ENCODE measurements around the gene SMIM5. TPM values are rescaled to one million over a fixed set of nuclear protein-coding genes. Genes with fewer than 3 reads are reported as not detected.
A peak's percentile ranks its signal among the peaks of the same experiment; 100 is the strongest.

SMIM5 gene
- total RNA-seq, 1 experiment from 2014 or later: not detected

DNA sequence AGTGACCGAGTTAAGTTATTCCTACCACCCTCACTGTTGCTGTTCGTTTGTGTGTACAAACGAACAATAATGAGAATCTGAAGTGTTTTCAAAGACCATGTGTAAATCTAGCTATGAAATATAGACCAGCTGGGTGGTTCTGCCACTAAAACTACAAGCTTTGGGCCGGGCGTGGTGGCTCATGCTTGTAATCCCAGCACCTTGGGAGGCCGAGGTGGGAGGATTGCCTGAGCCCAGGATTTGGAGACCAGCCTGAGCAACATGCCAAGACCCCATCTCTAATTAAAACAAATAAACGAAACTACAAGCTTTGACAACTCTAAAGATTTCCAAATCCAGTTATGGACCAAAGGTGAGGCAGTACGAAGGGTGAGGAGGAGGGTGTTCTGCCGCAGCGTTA lies 32.7 kb downstream of the SMIM5 start:
- Histone ChIP-seq H4K20me1 (ENCODE audit: insufficient read depth, low read depth, low read length) (0 out of 2 replicates have a peak, but pooled peaks cover 4% of the 10 kb centered on the region), H2AFZ (ENCODE audit: low read length) (no peak overlapping the region), H3K4me1 (ENCODE audit: low read length) (peaks cover 42% of the 10 kb centered on the region), H3K36me3 (ENCODE audit: insufficient read depth, low read length) (peaks cover 30% of the 10 kb centered on the region), H3K79me2 (ENCODE audit: low read length) (peaks cover 56% of the 10 kb centered on the region), H3K9me3 (ENCODE audit: low read length) (no peaks in the 10 kb centered on the region), H3K9me2 (replicated peaks; ENCODE audit: insufficient read depth, low read length) (no peaks in the 10 kb centered on the region), H3K27me3 (ENCODE audit: low read length) (no peaks in the 10 kb centered on the region), H3K4me2 (ENCODE audit: low read depth, low read length, poor library complexity, severe bottlenecking) (peak overlapping the region; percentile 79), H3K4me3 (ENCODE audit: low read length) (peak overlapping the region; percentile 90), H3K9ac (ENCODE audit: low read length) (peak overlapping the region; percentile 80), H3K27ac (ENCODE audit: low read length) (peak overlapping the region; percentile 90)
- no peak for DNase-seq

DNA sequence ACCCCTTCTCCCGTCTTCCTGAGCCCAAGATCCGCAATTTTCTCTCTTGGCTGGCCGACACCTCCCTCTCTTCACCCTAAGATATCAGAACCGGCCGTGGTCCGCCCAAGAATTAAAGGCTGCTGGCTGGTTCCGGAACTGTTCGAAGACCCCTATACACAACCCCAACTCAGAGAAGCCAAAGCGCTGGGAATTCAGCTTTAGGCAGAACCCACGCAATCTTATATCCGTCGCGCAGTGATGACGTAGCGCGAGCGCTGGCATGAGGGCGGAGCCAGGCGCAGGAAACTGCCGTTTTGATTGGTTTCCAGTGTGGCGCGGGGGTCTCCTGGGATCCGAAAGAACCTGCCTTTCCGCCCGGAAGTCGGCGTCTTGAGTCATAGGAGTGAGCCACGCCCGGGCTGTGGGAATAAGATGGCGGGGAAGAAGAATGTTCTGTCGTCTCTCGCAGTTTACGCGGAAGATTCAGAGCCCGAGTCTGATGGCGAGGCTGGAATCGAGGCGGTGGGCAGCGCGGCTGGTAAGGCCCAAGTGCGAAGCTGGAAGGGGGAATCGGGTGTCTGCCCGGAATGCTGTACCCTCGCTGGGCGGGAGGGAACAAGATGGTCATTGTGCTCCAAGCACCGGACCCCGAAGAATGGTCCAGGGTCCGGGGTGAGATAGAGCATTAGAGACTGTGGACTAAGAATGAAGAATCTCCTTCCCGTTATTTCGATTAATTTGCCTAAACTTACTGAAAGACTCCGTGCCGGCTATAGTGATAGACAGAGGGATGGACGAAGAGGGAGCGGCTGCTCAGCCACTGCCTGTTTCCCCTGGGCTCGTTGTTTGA lies 33.9 kb downstream of the SMIM5 start, which contains the start of the genes RECQL5 and SAP30BP:
RECQL5 (minus strand) TSS at position 196 of the 832 bp plus-strand sequence. CDS start 597 bp downstream, outside the sequence.
SAP30BP (plus strand) TSS at position 380 of the 832 bp plus-strand sequence; CDS start at position 415, 35 bp downstream.
- Histone ChIP-seq H2AFZ (ENCODE audit: low read length) (no peak within 1 kb of the TSS), H3K27ac (ENCODE audit: low read length) (peak within 1 kb of the TSS; percentile 90), H3K27me3 (ENCODE audit: low read length) (no peaks in the 10 kb centered on the region), H3K9ac (ENCODE audit: low read length) (peak within 1 kb of the TSS; percentile 82), H3K36me3 (ENCODE audit: insufficient read depth, low read length) (peaks cover 41% of the 10 kb centered on the region), H3K9me3 (ENCODE audit: low read length) (no peaks in the 10 kb centered on the region), H3K79me2 (ENCODE audit: low read length) (peaks cover 68% of the 10 kb centered on the region), H4K20me1 (ENCODE audit: insufficient read depth, low read depth, low read length) (0 out of 2 replicates have a peak, but pooled peaks cover 4% of the 10 kb centered on the region), H3K4me2 (ENCODE audit: low read depth, low read length, poor library complexity, severe bottlenecking) (peak within 1 kb of the TSS; percentile 96), H3K9me2 (replicated peaks; ENCODE audit: insufficient read depth, low read length) (no peaks in the 10 kb centered on the region), H3K4me3 (ENCODE audit: low read length) (peak within 1 kb of the TSS; percentile 90), H3K4me1 (ENCODE audit: low read length) (peaks cover 42% of the 10 kb centered on the region)
- DNase-seq: peak; percentile 99

DNA sequence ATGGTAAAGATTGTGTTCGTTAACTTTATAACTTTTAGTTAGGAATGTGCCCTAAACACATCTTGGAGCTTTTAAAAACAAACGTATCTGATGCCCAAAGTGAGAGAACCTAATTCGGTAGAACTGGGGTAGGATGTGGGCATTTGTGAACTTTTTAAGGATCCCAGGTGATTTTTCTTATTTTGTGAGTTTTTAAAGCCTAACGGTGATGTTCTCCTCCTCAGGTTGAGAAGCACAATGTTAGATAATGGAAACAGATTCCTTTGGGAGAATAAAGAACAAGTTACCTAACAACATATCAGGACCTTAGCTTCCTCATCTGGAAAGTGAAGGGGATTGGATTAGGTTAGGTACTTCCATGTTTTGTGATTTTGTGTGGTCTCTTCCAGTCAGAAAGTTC lies 34.6 kb downstream of the SMIM5 start:
- peak overlapping the region; percentile 82 for H3K9ac ChIP-seq (ENCODE audit: low read length)
- no peak for DNase-seq
- H3K4me1 ChIP-seq (ENCODE audit: low read length): peaks cover 42% of the 10 kb centered on the region
- H3K36me3 ChIP-seq (ENCODE audit: insufficient read depth, low read length): peaks cover 39% of the 10 kb centered on the region
- H3K27me3 ChIP-seq (ENCODE audit: low read length): no peaks in the 10 kb centered on the region
- no peaks in the 10 kb centered on the region for H3K9me2 ChIP-seq (replicated peaks; ENCODE audit: insufficient read depth, low read length)
- peaks cover 67% of the 10 kb centered on the region for H3K79me2 ChIP-seq (ENCODE audit: low read length)
- peak overlapping the region; percentile 9; the same call in 1 of the 2 replicates for H3K27ac ChIP-seq (ENCODE audit: low read length)
- no peak overlapping the region for H2AFZ ChIP-seq (ENCODE audit: low read length)
- H3K4me2 ChIP-seq (ENCODE audit: low read depth, low read length, poor library complexity, severe bottlenecking): peak overlapping the region; percentile 96
- H3K4me3 ChIP-seq (ENCODE audit: low read length): peak overlapping the region; percentile 90
- 0 out of 2 replicates have a peak, but pooled peaks cover 4% of the 10 kb centered on the region for H4K20me1 ChIP-seq (ENCODE audit: insufficient read depth, low read depth, low read length)
- no peaks in the 10 kb centered on the region for H3K9me3 ChIP-seq (ENCODE audit: low read length)

DNA sequence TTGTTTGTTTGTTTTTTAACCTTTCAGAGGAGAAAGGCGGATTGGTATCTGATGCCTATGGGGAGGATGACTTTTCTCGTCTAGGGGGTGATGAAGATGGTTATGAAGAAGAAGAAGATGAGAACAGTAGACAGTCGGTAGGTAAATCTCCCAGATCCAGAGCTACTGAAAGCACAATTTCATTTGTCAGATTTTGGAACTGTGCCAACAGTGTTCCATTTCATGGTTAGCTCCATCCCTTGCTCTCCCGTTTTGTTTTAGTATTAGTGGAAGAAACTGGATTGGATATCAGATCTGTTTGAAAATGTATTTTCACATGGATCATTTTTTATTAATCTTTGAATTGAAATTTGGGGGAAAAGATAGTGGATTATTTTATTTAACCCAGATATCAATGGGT lies 35.3 kb downstream of the SMIM5 start:
- Histone ChIP-seq H3K36me3 (ENCODE audit: insufficient read depth, low read length) (peaks cover 39% of the 10 kb centered on the region), H2AFZ (ENCODE audit: low read length) (no peak overlapping the region), H3K27ac (ENCODE audit: low read length) (peak overlapping the region; percentile 9; the same call in 1 of the 2 replicates)

DNA sequence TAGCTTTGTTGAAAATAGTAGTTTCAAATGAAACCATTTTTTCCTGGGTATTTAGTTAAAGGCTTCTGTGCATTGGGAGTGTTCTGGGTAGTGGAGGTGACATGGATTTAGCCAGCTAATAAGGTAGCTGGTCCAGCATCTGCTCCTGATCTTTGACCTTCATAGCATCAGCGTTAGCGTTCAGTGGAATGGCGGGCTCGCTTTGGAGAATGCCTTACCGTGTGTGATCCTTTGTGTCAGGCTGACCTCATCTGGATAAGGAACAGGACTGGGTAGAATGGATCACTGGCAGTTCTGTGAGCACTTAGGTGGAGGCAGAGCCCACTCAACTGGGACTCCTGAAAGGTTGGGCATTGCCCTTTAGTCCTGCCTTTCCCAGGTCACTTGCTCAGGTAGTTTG lies 37.6 kb downstream of the SMIM5 start:
- H3K9ac ChIP-seq (ENCODE audit: low read length): no peak overlapping the region
- H3K4me2 ChIP-seq (ENCODE audit: low read depth, low read length, poor library complexity, severe bottlenecking): no peak overlapping the region
- H3K27ac ChIP-seq (ENCODE audit: low read length): no peak overlapping the region
- H3K4me1 ChIP-seq (ENCODE audit: low read length): peaks cover 19% of the 10 kb centered on the region
- H3K79me2 ChIP-seq (ENCODE audit: low read length): peaks cover 73% of the 10 kb centered on the region
- no peak overlapping the region for H2AFZ ChIP-seq (ENCODE audit: low read length)
- H3K36me3 ChIP-seq (ENCODE audit: insufficient read depth, low read length): peaks cover 45% of the 10 kb centered on the region; the same call in 1 of the 2 replicates
- no peaks in the 10 kb centered on the region for H3K27me3 ChIP-seq (ENCODE audit: low read length)
- 0 out of 2 replicates have a peak, but pooled peaks cover 4% of the 10 kb centered on the region for H4K20me1 ChIP-seq (ENCODE audit: insufficient read depth, low read depth, low read length)
- H3K9me2 ChIP-seq (replicated peaks; ENCODE audit: insufficient read depth, low read length): no peaks in the 10 kb centered on the region
- no peak overlapping the region for H3K4me3 ChIP-seq (ENCODE audit: low read length)
- no peak for DNase-seq
- no peaks in the 10 kb centered on the region for H3K9me3 ChIP-seq (ENCODE audit: low read length)

More for the DNA sequence above, 35.3 kb downstream of the SMIM5 start:
- Histone ChIP-seq H3K4me3 (ENCODE audit: low read length) (peak overlapping the region; percentile 90), H3K9me2 (replicated peaks; ENCODE audit: insufficient read depth, low read length) (no peaks in the 10 kb centered on the region), H3K79me2 (ENCODE audit: low read length) (peaks cover 65% of the 10 kb centered on the region), H3K4me1 (ENCODE audit: low read length) (peaks cover 40% of the 10 kb centered on the region), H4K20me1 (ENCODE audit: insufficient read depth, low read depth, low read length) (0 out of 2 replicates have a peak, but pooled peaks cover 4% of the 10 kb centered on the region), H3K27me3 (ENCODE audit: low read length) (no peaks in the 10 kb centered on the region), H3K9ac (ENCODE audit: low read length) (peak overlapping the region; percentile 82), H3K9me3 (ENCODE audit: low read length) (no peaks in the 10 kb centered on the region), H3K4me2 (ENCODE audit: low read depth, low read length, poor library complexity, severe bottlenecking) (peak overlapping the region; percentile 96)
- DNase-seq: no peak

DNA sequence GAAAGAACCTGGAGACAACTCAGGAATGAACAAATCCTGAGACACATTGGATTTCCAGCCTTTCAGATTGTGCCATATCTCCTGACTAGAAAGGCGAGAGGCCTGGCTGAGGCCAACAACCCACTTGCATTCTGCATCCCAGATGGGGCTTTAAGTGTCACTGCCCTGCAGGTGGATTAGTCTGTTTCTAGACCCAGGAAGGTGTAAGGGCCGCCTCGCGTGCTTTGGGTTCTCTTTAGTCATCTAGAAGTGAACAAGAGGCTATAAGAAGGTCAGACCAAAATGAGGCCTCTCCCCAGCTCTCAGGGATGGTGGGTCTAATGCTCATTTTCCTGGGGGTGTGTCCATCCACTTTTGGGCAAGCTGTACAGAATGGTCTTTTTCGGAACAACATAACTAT lies 38.8 kb downstream of the SMIM5 start:
- peaks cover 49% of the 10 kb centered on the region; the same call in 1 of the 2 replicates for H3K36me3 ChIP-seq (ENCODE audit: insufficient read depth, low read length)
- peaks cover 72% of the 10 kb centered on the region for H3K79me2 ChIP-seq (ENCODE audit: low read length)
- H3K9me3 ChIP-seq (ENCODE audit: low read length): no peaks in the 10 kb centered on the region

DNA sequence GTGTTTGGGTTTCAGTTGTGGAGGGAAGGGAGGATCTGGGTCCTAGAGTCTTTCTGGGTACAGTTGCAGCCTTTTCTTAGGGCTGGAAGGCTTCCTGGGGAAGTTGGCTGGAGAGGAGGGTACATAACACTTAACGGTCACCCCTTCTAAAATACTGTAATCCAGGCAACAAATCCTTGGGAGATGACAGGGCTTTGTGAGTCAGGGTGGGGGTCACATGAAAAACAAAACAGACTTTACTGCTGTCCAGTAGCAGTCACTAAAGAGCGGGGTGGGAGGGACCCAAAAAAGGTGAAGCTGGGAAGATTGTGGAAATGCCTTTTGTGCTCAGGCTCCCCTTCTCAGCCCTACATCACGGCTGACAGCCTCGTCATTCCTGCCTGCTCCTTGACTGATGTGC lies 40.3 kb downstream of the SMIM5 start:
- no peak overlapping the region for H2AFZ ChIP-seq (ENCODE audit: low read length)
- H4K20me1 ChIP-seq (ENCODE audit: insufficient read depth, low read depth, low read length): no peaks in the 10 kb centered on the region
- no peak overlapping the region for H3K4me2 ChIP-seq (ENCODE audit: low read depth, low read length, poor library complexity, severe bottlenecking)
- no peak for DNase-seq
- H3K9ac ChIP-seq (ENCODE audit: low read length): no peak overlapping the region
- no peaks in the 10 kb centered on the region for H3K27me3 ChIP-seq (ENCODE audit: low read length)
- peaks cover 4% of the 10 kb centered on the region for H3K4me1 ChIP-seq (ENCODE audit: low read length)
- no peaks in the 10 kb centered on the region for H3K9me3 ChIP-seq (ENCODE audit: low read length)
- H3K27ac ChIP-seq (ENCODE audit: low read length): no peak overlapping the region
- no peak overlapping the region for H3K4me3 ChIP-seq (ENCODE audit: low read length)
- peaks cover 49% of the 10 kb centered on the region; the same call in 1 of the 2 replicates for H3K36me3 ChIP-seq (ENCODE audit: insufficient read depth, low read length)
- no peaks in the 10 kb centered on the region for H3K9me2 ChIP-seq (replicated peaks; ENCODE audit: insufficient read depth, low read length)
- peaks cover 70% of the 10 kb centered on the region for H3K79me2 ChIP-seq (ENCODE audit: low read length)

More for the DNA sequence above, 38.8 kb downstream of the SMIM5 start:
- Histone ChIP-seq H3K9ac (ENCODE audit: low read length) (no peak overlapping the region), H3K4me3 (ENCODE audit: low read length) (no peak overlapping the region), H3K27me3 (ENCODE audit: low read length) (no peaks in the 10 kb centered on the region), H3K4me2 (ENCODE audit: low read depth, low read length, poor library complexity, severe bottlenecking) (no peak overlapping the region), H4K20me1 (ENCODE audit: insufficient read depth, low read depth, low read length) (0 out of 2 replicates have a peak, but pooled peaks cover 4% of the 10 kb centered on the region), H2AFZ (ENCODE audit: low read length) (no peak overlapping the region), H3K9me2 (replicated peaks; ENCODE audit: insufficient read depth, low read length) (no peaks in the 10 kb centered on the region), H3K27ac (ENCODE audit: low read length) (no peak overlapping the region), H3K4me1 (ENCODE audit: low read length) (peaks cover 12% of the 10 kb centered on the region)
- DNase-seq: no peak

DNA sequence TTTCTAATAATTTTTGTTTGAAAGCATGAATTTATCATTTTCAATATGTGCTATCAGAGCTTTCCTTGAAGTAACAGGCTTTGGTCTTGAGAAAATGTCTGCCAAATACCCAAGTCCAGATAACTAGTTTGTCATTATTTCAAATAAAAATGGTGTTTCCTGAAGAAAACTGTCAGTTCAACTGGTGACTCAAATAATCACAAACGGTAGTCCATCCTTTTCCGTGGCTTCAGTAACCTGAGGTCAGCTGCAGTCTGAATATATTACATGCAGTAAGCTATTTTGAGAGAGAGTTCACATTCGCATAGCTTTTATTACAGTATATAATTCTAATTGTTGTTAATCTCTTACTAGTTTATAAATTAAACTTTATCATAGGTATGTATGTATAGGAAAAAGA lies 43.2 kb downstream of the SMIM5 start:
- Histone ChIP-seq H4K20me1 (ENCODE audit: insufficient read depth, low read depth, low read length) (no peaks in the 10 kb centered on the region), H3K4me3 (ENCODE audit: low read length) (no peak overlapping the region), H3K27ac (ENCODE audit: low read length) (no peak overlapping the region), H3K36me3 (ENCODE audit: insufficient read depth, low read length) (peaks cover 31% of the 10 kb centered on the region; the same call in 1 of the 2 replicates), H3K9ac (ENCODE audit: low read length) (no peak overlapping the region), H3K27me3 (ENCODE audit: low read length) (no peaks in the 10 kb centered on the region), H3K4me1 (ENCODE audit: low read length) (no peaks in the 10 kb centered on the region), H3K4me2 (ENCODE audit: low read depth, low read length, poor library complexity, severe bottlenecking) (no peak overlapping the region), H3K9me3 (ENCODE audit: low read length) (no peaks in the 10 kb centered on the region), H3K79me2 (ENCODE audit: low read length) (peaks cover 67% of the 10 kb centered on the region), H3K9me2 (replicated peaks; ENCODE audit: insufficient read depth, low read length) (no peaks in the 10 kb centered on the region), H2AFZ (ENCODE audit: low read length) (no peak overlapping the region)
- DNase-seq: no peak
